ENCODE data around the gene LRRC9. TPM values are rescaled to one million over a fixed set of nuclear protein-coding genes. Genes with fewer than 3 reads are reported as not detected.

The LRRC9 gene
- total and polyA plus RNA-seq, 10 of the 15 experiments (the other 5 are each of a cell fraction or from before 2014, with no cell fraction given): not detected

GRCh38 chr14:59986556-59987059 lies 66.7 kb downstream of the LRRC9 start (continued):
- TF ChIP-seq EED (IDR thresholded peaks at IDR 0.05; ENCODE audit: low read depth): no peak
- TF ChIP-seq EGR1 (IDR thresholded peaks at IDR 0.05; ENCODE audit: borderline replicate concordance in 1 of 2, low read depth in 2 of 2, low read length in 2 of 2): no peak
- no peak for TF ChIP-seq PRDM15 (CRISPR knock-in tag; IDR thresholded peaks at IDR 0.05)
- TF ChIP-seq KLF5 (IDR thresholded peaks at IDR 0.05; ENCODE audit: partially characterized antibody): no peak

GRCh38 chr14:59997449-59997848 lies 77.5 kb downstream of the LRRC9 start:
- no TSS peak for BruUV-seq (replicated peaks)
- RAD21 ChIA-PET (ENCODE audit: unreplicated experiment): no interaction called here

More at GRCh38 chr14:59997449-59997848, 77.5 kb downstream of the LRRC9 start:
- intact Hi-C loops (cut with micrococcal nuclease; ENCODE audit: unreplicated experiment) (no loop called here), in situ Hi-C loops (cut with MboI) (no loop called here)
- H3K79me2 ChIP-seq (ENCODE audit: control insufficient read depth, insufficient read depth, low read length): no peaks in the 10 kb centered on the region
- SMC1A ChIA-PET (ENCODE audit: uncharacterized antibody, unreplicated experiment): no interaction called here
- POLR2A ChIA-PET: no interaction called here
- TF ChIP-seq POLR2AphosphoS5 (IDR thresholded peaks at IDR 0.05; ENCODE audit: low read length) (no peak), ATF7 (IDR thresholded peaks at IDR 0.05; ENCODE audit: low read depth) (no peak), TCF7 (IDR thresholded peaks at IDR 0.05; ENCODE audit: borderline replicate concordance) (no peak), FOS (IDR thresholded peaks at IDR 0.05; ENCODE audit: borderline replicate concordance, extremely low read depth, insufficient read length) (no peak), ZZZ3 (IDR thresholded peaks at IDR 0.05; ENCODE audit: control insufficient read depth, insufficient read length, low read depth) (no peak), MTA2 (IDR thresholded peaks at IDR 0.05; ENCODE audit: low read depth) (no peak), IRF3 (IDR thresholded peaks at IDR 0.05) (no peak), FOXM1 (IDR thresholded peaks at IDR 0.05; ENCODE audit: low read depth, low read length) (no peak), SIN3A (IDR thresholded peaks at IDR 0.05; ENCODE audit: low read depth, low read length) (no peak), RFX5 (IDR thresholded peaks at IDR 0.05; ENCODE audit: low read depth, low read length) (no peak), TCF12 (IDR thresholded peaks at IDR 0.05; ENCODE audit: low read depth, low read length) (no peak), RELA (IDR thresholded peaks at IDR 0.05; ENCODE audit: borderline replicate concordance, partially characterized antibody) (no peak), EGR1 (IDR thresholded peaks at IDR 0.05; ENCODE audit: borderline replicate concordance in 1 of 2, low read depth in 2 of 2, low read length in 2 of 2) (no peak), NRF1 (conservative IDR thresholded peaks at IDR 0.05; ENCODE audit: low read depth, low read length) (no peak), IRF4 (IDR thresholded peaks at IDR 0.05; ENCODE audit: low read depth, low read length) (no peak), ZNF384 (IDR thresholded peaks at IDR 0.05; ENCODE audit: borderline replicate concordance, low read depth, low read length) (no peak), TBL1XR1 (IDR thresholded peaks at IDR 0.05; ENCODE audit: low read depth, low read length) (no peak), YY1 (IDR thresholded peaks at IDR 0.05; ENCODE audit: low read depth, low read length) (no peak), BMI1 (IDR thresholded peaks at IDR 0.05; ENCODE audit: borderline replicate concordance) (no peak)
- no peak for DNase-seq (ENCODE audit: low read depth, low spot score)
- H2AFZ ChIP-seq (ENCODE audit: control insufficient read depth, low read depth, low read length): no peak overlapping the region
- H3K36me3 ChIP-seq (ENCODE audit: control insufficient read depth in 2 of 2, insufficient read depth in 2 of 2, low read length in 1 of 2): no peaks in the 10 kb centered on the region
- no peaks in the 10 kb centered on the region for H4K20me1 ChIP-seq (ENCODE audit: control insufficient read depth, insufficient read depth)
- H3K4me3 ChIP-seq: no peak overlapping the region
- no peaks in the 10 kb centered on the region for H3K4me1 ChIP-seq (ENCODE audit: control insufficient read depth, insufficient read depth, low read length)
- ATAC-seq: no peak
- no peak overlapping the region for H3K4me2 ChIP-seq (ENCODE audit: control insufficient read depth, insufficient read depth)
- no peaks in the 10 kb centered on the region for H3K9me3 ChIP-seq (replicated peaks; ENCODE audit: control insufficient read depth, insufficient read depth, low read length)
- H3K27me3 ChIP-seq (replicated peaks in 1 of 2; ENCODE audit: control insufficient read depth in 2 of 2, insufficient read depth in 2 of 2, low read length in 1 of 2): no peaks in the 10 kb centered on the region
- FAIRE-seq: no peak
- no peak overlapping the region for H3K9ac ChIP-seq (ENCODE audit: control insufficient read depth, insufficient read depth, low read length)
- H3K27ac ChIP-seq (ENCODE audit: control insufficient read depth, insufficient read depth): no peak overlapping the region
- CTCF ChIA-PET: no interaction called here
